Measurements from ENCODE around the gene SPRED1. TPM values are rescaled to one million over a fixed set of nuclear protein-coding genes. Genes with fewer than 3 reads are reported as not detected.
"Not testable (repeated sequence)": the region's sequence is repeated elsewhere in the genome, so short reads cannot be mapped to it uniquely, and the experiment has no call there.

The SPRED1 gene
- total and polyA plus RNA-seq, 2 of the 4 experiments (the other 2 are of a cell fraction): 6.6 to 17.9 TPM

DNA sequence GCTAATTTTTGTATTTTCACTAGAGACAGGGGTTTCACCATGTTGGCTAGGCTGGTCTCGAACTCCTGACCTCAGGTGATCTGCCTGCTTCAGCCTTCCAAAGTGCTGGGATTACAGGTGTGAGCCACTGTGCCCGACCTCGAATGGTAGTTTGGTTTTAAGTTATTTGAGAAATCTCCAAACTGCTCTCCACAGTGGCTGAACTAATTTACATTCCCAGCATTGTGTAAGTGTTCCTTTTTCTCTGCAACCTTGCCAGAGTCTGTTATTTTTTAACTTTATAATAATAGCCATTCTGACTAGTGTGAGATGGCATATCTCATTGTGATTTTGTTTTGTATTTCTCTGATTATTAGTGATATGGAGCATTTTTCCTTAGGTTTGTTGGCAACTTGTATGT, 19.8 kb downstream of the SPRED1 start:
- in situ Hi-C loops (cut with MboI; ENCODE audit: low sequenced_read_pairs); H2AK5ac ChIP-seq (ENCODE audit: low read depth, low read length): not testable (repeated sequence)

More for the DNA sequence above, 19.8 kb downstream of the SPRED1 start:
- H3K14ac ChIP-seq (replicated peaks; ENCODE audit: low read depth, low read length); H2BK5ac ChIP-seq (ENCODE audit: low read depth, low read length, poor library complexity, severe bottlenecking); H3K27me3 ChIP-seq (ENCODE audit: control insufficient read depth, insufficient read depth, low read length); H2AK9ac ChIP-seq (replicated peaks; ENCODE audit: low read depth, low read length, poor library complexity); POLR2A ChIA-PET (ENCODE audit: unreplicated experiment); H3K18ac ChIP-seq (ENCODE audit: low read depth, low read length); H4K8ac ChIP-seq (ENCODE audit: low read depth in 2 of 2, low read length in 2 of 2); H3K4ac ChIP-seq (ENCODE audit: low read depth, low read length); H3K27ac ChIP-seq (ENCODE audit: insufficient read depth, low read length); DNase-seq; intact Hi-C loops (cut with micrococcal nuclease); dilution Hi-C loops (cut with HindIII; ENCODE audit: low sequenced_read_pairs, unreplicated experiment); H3K23ac ChIP-seq (ENCODE audit: low read depth, low read length); H3K9me1 ChIP-seq (ENCODE audit: insufficient read depth, low read length); H3K4me1 ChIP-seq (ENCODE audit: control insufficient read depth, insufficient read depth, low read length); ATAC-seq (ENCODE audit: low read depth); H2BK15ac ChIP-seq (ENCODE audit: low read depth, low read length); H3K4me2 ChIP-seq (ENCODE audit: low read depth, low read length); BruUV-seq (replicated peaks); H3K9ac ChIP-seq (ENCODE audit: low read depth, low read length); H2BK120ac ChIP-seq (ENCODE audit: low read depth, low read length); H3K56ac ChIP-seq (ENCODE audit: extremely low read depth, insufficient read depth, low read length); H3K4me3 ChIP-seq (ENCODE audit: insufficient read depth, low read depth, low read length); H2BK20ac ChIP-seq (ENCODE audit: low read depth, low read length); H3K9me3 ChIP-seq (ENCODE audit: control insufficient read depth, insufficient read depth, low read length); H2AFZ ChIP-seq (replicated peaks; ENCODE audit: low read length, poor library complexity); H4K91ac ChIP-seq (ENCODE audit: insufficient read depth, low read depth, low read length); H4K5ac ChIP-seq (ENCODE audit: low read depth, low read length): not testable (repeated sequence)
- peaks cover 93% of the 10 kb centered on the region for H4K20me1 ChIP-seq (ENCODE audit: insufficient read depth, low read length)
- no CpG with 5 or more reads among the region's 3 CpGs for WGBS, 2 experiments (ENCODE audit: extremely low coverage in 2 of 2, insufficient read length in 1 of 2)
- CTCF ChIA-PET: interaction anchor here (1.1 kb wide), 1 partner anchor 12 kb away, joined by 4 read pairs; no protein-coding TSS in a partner anchor
- peaks cover 3 to 71% of the 10 kb centered on the region in 2 experiments; a peak in 3 of 4 replicates for H3K79me1 ChIP-seq (ENCODE audit: low read depth in 1 of 2, low read length in 2 of 2)
- peaks cover 11% of the 10 kb centered on the region for H3K36me3 ChIP-seq (ENCODE audit: control insufficient read depth, insufficient read depth, low read length)
